Hematopoietic multipotent progenitor cell treated with erythropoietin and hydrocortisone succinate and interleukin-3 and kit ligand, for 17 days (in vitro differentiated cells): ENCODE results near the gene VKORC1.

ENCODE experiments used
- DNase-seq: peaks from one replicate; pipeline ENCODE4 v3.0.0-alpha.2; 2015; ENCODE audit warnings: low spot score

Gene VKORC1

GRCh38 chr16:31082368-31083045 lies 12.1 kb downstream of the VKORC1 start:
- no peak for DNase-seq

GRCh38 chr16:31081428-31082351 lies 12.9 kb downstream of the VKORC1 start:
- DNase-seq = no peak

- no peak for DNase-seq
Observed at GRCh38 chr16:31080756-31081419, 13.7 kb downstream of the VKORC1 start.

- no peak for DNase-seq
Observed at GRCh38 chr16:31080035-31080629, 14.5 kb downstream of the VKORC1 start.

DNA sequence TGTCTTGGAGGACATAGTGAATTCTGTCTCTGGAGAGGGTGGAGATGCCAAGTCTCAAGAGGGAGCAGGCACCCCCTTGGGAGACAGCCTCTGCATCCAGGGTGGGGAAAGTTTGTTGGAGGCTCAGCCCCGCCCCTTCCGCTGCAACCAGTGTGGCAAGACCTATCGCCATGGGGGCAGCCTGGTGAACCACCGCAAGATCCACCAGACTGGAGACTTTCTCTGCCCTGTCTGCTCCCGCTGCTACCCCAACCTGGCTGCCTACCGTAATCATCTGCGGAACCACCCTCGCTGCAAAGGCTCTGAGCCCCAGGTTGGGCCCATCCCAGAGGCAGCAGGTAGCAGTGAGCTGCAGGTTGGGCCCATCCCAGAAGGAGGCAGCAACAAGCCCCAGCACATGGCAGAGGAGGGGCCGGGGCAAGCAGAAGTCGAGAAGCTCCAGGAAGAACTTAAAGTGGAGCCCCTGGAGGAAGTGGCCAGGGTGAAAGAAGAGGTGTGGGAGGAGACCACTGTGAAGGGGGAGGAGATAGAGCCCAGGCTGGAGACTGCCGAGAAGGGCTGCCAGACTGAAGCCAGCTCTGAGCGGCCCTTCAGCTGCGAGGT lies 15.2 kb downstream of the VKORC1 start:
- DNase-seq = no peak

DNA sequence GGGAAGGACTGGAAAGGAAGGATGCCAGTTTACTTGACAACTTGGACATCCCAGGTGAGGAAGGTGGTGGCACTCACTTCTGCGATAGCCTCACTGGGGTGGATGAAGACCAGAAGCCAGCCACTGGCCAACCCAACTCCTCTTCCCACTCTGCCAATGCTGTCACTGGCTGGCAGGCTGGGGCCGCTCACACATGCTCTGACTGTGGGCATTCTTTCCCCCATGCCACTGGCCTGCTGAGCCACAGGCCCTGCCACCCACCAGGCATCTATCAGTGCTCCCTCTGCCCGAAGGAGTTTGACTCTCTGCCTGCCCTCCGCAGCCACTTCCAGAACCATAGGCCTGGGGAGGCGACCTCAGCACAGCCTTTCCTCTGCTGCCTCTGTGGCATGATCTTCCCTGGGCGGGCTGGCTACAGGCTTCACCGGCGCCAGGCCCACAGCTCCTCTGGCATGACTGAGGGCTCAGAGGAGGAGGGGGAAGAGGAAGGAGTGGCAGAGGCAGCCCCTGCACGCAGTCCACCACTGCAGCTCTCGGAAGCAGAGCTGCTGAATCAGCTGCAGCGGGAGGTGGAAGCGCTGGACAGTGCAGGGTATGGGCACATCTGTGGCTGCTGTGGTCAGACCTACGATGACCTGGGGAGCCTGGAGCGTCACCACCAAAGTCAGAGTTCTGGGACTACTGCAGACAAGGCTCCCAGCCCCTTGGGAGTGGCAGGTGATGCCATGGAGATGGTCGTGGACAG lies 15.8 kb downstream of the VKORC1 start:
- DNase-seq = no peak

DNA sequence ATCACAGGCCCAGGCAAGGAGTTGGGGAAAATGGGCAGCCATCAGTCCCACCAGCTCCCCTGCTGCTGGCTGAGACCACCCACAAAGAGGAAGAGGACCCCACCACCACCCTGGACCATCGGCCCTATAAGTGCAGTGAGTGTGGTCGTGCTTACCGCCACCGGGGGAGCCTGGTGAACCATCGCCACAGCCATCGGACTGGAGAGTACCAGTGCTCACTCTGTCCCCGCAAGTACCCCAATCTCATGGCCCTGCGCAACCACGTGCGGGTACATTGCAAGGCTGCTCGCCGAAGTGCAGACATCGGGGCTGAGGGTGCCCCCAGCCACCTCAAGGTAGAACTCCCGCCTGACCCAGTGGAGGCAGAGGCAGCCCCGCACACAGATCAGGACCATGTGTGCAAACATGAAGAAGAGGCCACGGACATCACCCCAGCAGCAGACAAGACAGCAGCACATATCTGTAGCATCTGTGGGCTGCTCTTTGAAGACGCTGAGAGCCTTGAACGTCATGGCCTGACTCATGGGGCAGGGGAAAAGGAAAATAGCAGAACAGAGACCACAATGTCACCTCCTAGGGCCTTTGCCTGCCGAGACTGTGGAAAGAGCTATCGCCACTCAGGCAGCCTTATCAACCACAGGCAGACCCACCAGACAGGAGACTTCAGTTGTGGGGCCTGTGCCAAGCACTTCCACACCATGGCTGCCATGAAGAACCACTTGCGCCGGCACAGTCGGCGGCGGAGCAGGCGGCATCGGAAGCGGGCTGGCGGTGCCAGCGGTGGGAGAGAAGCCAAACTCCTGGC lies 16.8 kb downstream of the VKORC1 start:
- DNase-seq = peak; percentile 64

- no peak for DNase-seq
Observed at GRCh38 chr16:31077024-31077423, 17.6 kb downstream of the VKORC1 start.

- DNase-seq = no peak
Observed at GRCh38 chr16:31076319-31076718, 18.3 kb downstream of the VKORC1 start.

DNA sequence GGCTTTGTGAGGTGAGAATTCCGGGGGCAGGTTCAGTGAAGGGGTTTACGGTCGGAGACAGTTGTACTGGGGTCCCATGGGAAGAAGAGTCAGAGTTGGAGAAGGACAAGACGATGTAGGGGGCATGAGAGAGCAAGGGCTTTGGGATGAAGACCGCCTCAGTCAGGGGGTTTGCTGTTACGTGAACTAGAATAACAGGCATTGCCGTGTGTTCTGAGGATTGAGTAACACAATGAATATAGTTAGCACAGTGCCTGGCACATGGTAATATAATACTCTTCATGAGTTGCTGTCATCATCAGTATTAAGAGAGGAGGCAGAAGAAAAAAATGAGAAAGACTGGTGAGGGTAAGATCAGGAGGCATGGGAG lies 19.8 kb downstream of the VKORC1 start:
- DNase-seq = peak; percentile 39

DNA sequence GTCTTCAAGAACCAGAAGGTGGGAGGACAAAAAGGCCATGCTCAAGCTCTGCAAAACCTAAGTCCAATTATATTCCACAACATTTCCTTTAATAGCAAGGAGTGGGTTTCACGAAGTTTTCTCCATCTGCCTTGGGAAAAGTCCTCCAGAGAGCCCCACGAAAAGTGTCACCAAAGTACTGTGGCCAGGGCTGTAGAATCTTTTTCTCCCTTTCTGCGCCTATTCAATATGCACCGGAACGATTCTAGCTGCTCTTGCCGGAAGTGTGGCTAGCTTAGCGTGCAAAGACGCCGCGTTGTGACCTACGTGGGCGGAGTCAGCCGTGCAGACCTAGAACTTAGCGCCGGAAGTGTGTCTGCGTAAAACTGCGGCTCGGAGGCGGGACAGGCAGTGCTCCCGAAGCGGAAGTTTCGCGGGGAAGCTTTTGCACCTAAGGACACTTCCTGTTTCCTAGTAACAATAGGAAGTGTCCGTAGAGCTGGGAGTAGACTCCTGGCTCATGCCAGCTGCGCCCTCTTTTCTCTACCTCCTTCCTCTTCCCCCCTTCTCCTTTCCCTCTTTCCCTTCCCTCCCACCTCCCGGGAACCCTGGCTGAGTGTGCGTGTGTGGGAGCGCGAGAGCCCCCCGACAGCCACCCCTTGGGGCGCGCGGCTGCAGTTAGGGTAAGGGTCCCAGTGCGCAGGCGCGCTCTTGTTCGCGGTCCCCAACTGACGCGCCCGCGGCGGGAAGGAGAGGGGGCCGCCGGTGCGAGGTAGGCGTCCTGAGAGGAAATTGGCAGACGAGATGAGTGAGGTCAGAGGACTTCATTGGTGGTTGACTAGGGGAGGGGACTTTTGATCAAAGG lies 20.4 kb downstream of the VKORC1 start, which contains the start of the genes ZNF646 and ZNF668:
Gene ZNF646, plus strand, starts transcription at position 453 of the 844 bp plus-strand sequence. CDS start 1,903 bp downstream, outside the sequence.
Gene ZNF668, minus strand, starts transcription at position 271 of the 844 bp plus-strand sequence. CDS start 9,781 bp downstream, outside the sequence.
- DNase-seq = peak; percentile 96

- DNase-seq = peak; percentile 81
Observed at GRCh38 chr16:31073142-31073969, 21.2 kb downstream of the VKORC1 start.

DNA sequence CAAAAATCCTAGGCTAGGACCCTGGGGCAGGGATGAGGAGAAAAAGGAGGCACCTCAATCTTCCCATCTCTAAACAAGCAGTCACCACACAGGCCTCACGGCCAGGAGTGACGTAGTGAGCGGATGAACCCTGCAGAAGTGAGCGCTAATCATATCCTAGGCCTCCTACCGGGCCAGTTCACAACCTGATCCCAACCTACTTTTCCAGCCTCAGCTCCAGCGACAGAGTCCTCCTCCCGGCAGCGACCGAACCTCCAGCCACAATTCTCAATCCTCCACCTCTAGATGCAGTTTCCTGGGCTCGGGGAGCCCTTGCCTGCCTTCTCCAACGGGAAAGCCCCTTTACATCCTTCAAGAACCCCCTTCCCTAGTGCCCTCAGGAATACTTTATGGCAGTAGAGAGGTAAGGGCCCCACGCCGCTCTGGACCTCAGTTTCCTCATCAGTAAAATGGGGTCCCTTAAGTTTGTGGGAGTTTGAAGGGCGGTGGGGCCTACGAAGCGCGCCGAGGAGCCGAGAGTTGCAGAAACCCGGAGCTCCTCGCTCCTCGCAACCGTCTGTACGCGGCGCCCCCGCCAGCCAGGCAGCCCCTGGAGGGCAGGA lies 22.0 kb downstream of the VKORC1 start:
- peak; percentile 52 for DNase-seq

- no peak for DNase-seq
Observed at GRCh38 chr16:31071861-31072260, 22.7 kb downstream of the VKORC1 start.

DNA sequence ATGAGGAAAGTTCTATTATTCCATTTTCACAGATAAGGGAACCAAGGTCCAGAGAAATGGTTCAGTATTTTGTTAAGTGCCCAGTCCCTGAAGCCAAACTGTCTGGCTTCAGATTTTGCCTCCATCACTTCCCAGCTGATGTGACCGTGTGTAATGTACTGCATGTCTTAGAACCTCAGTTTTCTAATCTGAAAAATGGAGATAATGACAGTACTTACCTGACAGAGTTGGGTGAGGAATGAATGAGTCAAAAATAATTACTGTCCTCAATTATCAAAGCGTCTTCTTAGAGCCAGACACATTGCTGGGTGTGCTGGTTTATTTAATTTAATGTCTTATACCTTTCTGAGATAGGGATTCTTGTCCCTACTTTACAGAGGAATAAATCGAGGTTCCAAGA lies 27.3 kb downstream of the VKORC1 start:
- no peak for DNase-seq

- no peak for DNase-seq
Observed at GRCh38 chr16:31064882-31065461, 29.6 kb downstream of the VKORC1 start.

DNA sequence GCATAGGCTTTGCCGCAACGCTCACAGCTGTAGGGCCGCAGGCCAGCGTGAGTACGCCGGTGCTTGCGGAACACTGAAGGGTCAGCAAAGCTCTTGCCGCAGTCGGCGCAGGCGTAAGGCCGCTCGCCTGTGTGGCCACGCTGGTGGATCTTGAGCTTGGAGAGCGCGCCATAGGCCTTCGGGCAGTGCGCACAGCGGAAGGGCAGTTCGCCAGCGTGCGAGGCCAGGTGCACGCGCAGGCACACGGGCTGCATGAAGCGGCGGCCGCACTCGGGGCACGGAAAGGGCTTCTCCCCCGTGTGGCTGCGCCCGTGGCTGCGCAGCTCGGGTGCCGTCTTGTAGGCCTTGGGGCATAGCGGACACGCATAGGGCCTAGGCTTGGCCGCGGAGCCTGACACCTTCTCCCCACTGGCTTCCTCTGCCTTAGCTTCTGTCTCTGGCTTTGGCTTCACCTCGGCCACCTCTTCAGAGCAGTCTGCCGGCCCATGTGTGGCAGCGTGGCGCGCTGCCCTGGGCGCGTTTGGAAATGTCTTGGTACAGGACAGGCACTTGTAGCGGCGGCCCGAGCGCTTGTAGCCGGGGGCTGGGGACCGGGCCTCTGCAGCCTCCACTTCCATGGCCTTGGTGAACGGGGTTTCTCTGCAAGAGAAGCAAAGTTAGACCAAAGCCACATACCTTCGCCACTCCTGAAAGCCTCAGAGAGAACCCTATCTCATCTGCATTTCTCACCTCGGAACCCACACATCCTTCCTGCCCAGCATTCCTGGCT lies 30.6 kb downstream of the VKORC1 start:
- DNase-seq = no peak
